Renal pelvis (tissue), 4 donors: ENCODE results near the gene METRN. TPM values are rescaled to one million over a fixed set of nuclear protein-coding genes. Genes with fewer than 3 reads are reported as not detected.
"Not testable (repeated sequence)": the region's sequence is repeated elsewhere in the genome, so short reads cannot be mapped to it uniquely, and the experiment has no call there.

Source experiments
- DNase-seq: peaks from one replicate; pipeline ENCODE4 v3.0.0-alpha.2; 2013
- polyA plus RNA-seq, 3 donors: library from polyadenylated mRNA; unstranded; fragments of 120-200 nt; gene quantifications; one replicate each; pipeline ENCODE4 v1.2.1, GENCODE V29; 2013; ENCODE audit not compliant: insufficient read length in 3 of 3

Gene METRN
- polyA plus RNA-seq, 3 donors: 7.3 to 16.0 (median 12.8) TPM

DNA sequence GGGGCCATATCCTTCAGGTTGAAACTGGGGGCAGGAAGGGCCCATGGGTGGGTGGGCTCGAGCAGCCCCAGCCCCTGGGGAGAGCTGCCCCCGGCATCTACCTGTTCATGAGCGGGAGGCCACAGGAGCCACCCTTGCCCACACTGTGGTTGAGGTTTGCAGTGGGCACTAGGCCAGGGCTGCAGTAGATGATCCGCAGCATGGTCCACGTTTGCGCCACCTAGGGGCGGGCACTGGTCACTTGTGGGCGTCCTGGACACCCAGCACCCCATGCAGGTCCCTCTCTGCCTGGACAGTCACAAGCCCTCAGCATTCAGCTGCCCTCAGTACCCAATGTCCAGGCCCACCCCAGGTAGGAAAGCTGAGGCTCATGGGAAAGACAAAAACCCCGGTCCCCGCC, 29.0 kb upstream of the METRN start:
- DNase-seq: no peak

DNA sequence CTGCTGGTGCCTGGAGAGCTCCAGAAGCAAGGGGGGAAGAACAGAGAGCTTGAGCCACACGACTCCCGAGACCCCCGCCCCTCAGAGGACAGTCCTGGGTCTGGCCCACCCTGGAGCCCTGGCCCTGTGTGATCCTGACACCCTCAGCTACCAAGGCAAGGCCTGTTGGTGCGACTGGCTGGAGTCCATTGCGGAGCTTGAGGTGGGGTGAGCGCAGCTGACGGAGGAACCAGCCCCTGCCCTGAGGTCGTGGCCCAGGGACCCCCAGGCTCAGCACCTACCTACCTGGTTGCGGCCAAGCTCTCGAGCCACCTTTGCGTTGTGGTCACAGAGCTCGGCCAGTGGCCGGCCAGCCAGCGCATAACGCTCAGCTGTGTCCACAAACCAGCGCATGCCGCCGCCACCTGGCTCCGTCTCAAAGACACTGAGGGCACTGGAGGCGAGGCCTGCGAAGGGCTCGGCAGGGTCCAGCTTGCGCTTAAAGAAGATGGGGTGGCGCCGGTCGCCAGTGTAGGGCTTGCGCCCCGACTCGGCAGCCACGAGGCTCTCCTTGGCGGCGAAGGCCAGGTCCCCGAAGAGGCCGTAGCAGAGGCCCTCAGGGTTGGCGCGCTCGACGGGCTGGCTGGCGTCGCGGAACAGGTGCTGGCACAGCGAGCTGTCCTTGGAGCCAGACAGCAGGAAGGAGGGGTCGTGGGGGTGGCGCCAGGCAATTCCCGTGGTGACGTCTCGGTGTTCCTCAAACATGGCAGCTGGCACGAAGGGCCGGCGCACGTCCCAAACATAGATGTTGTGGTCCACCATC, 28.3 kb upstream of the METRN start:
- DNase-seq: no peak

DNA sequence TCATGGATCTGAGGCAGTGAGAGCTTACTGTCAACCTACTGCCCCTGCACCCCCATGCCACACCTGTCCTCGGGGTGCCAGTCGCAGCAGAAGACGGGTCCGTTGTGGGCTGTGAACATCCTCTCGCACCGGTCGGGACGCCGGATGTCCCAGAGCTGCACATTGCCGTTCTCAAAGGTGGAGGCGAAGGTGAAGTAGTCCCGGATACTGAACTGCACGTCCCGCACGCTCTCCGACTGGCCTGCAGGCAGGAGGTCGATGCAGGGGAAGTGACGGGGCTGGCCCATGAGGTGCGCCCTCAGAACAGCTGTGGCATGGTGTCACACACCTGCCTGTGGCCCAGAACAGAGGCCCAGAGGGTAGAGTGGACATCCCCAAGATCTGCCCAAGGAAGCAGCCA, 27.4 kb upstream of the METRN start:
- no peak for DNase-seq

DNA sequence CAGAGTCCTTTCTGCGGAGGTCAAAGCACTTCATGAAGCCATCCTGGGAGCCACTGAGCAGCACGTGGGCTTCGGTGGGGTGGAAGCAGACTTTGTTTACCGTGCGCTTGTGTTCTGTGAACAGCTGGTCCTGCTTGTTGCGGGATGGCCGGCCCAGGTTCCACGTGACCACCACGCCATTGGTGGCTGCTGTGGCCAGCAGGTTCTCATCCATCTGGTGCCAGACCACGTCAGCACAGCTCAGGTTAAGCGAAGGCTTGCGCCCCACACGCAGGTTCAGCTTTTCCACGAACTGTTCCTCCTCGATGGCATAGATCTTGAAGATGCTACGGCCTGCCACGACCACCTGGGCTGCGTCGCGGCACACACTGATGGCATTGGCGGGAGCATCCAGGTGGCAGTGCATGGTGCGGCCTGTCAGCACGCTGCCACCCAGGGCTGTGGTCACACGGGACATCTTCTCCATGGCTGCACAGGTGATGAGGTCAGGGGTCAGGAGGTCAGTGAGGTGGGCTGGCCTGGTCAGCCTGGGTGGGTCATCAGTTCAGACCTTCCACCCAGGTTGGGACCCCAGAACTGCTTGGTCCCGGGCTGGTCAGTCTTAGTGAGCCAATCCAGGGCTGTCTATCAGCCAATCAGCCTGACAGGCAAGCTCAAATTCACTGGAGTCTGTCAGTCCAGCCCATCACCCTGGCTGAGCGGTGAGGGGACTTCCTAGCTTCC, 25.6 kb upstream of the METRN start:
- no peak for DNase-seq

DNA sequence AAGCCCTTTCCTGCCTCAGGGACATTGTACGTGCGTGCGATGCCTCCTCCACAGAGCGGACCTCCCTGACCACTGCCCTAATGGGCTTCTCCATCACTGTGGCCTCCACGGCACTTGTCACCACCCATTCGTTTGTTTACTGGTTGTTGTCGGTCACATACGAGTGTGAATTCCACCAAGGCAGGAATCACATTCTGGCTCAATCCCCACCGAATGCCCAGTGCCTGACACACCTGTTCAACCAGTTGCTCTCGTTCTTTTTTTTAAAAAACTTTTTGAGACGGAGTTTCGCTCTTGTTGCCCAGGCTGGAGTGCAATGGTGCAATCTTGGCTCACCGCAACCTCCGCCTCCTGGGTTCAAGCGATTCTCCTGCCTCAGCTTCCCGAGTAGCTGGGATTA, 23.7 kb upstream of the METRN start:
- DNase-seq: not testable (repeated sequence)

DNA sequence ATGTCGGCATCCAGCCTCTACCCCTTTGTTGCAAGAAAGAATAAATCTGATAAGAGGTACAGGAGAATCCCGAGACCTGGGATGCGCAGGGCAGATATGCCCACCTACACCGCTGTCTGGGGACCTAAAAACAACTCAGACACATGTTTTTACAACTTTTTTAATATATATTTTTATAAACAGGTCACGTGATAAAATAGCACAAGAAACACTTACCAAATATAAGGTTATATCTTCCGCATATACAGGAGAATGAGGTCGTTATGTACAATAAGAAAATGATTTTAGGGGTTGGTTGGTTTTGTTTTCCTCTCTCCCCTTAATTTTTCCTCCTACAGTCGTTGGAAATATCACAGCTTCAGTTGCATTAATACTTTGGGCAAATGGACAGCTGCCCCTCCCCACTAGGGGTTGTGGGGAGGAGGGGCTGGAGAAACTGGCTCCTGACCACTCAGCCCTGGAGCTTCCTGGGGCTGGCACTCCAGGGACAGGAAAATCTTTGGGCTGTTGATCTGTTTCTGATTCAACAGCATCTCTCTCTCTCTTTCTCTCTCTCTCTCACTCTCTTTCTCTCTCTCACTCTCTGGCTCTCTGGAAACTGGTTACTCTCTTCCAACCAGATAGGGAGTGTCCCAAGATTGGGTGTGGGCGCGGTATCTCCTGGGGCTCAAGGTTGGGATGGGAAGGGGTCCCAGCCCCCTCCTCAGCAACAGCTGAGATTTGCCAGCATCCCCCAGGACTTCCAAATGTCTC, 22.4 kb upstream of the METRN start:
- DNase-seq: no peak

DNA sequence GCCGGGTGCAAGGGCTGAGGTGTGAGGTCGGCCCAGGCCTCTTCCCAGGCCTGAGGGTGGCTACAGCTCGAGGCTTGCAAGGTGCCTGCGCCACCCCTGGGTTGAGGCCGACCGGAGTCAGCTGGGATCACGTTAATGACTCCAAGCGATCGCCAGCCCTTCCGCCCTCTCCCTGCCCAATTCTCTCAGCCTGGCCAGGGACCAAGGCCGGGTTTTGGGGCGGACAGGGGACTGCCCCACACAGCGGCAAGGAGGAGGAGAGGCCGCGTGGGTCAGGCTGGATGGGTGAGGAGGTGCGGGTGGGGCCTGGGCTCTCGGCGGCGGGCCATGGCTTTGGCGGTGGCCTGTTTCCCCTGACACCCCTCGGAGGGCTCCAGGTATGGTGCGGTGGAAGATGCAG, 21.6 kb upstream of the METRN start:
- DNase-seq: no peak

DNA sequence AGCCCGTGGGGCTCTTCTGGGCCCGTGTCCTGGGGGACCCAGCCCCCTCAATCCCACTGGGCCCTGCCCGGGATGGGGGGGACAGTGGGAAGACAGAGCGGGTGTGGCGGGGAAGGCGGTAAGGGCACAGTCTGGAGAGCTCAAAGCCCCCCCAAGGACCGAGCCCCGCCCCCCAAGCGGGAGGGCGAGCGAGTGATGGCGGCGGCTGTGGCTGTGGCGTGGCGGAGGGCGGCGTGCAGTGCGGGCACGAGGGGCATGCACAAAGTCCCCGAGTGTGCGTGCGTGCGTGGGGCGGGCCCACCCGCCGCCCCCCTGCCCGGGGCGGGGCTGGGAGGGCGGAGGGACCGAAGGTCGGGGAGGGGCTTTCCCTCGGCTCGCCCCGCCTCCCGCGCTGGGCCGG, 21.2 kb upstream of the METRN start:
- DNase-seq: no peak

DNA sequence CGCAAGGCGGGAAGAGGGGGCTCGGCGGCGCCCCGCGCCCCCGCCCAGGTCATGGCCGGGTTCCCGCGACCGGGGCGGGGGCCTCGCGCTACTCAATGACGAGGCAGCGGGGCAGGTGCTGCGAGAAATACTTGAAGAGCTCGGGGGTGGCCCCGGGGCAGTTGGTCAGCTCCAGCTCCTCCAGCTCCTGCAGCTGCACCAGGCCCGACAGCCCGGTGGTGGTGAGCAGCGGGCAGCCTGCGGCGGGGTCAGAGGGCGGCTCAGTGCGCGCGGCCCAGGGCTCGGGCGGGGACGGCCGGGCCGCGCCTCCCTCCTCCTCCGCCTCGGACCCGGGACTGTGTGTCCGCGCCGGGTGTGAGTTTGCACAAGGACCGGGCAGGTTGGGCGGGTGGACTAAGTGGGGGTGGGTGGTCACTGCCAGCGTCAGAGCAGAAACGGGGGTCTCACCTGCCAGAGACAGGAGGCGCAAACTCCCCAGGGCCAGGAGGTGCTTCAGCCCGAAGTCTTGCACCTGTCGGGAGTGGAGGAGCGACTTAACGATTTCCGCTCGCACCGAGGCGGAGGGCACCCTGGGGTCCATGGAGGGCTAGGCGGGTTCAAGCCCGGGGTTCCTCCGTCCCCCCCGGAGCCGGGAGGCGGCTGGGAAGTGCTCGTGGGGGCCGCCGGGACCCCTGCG, 20.6 kb upstream of the METRN start:
- DNase-seq: no peak

DNA sequence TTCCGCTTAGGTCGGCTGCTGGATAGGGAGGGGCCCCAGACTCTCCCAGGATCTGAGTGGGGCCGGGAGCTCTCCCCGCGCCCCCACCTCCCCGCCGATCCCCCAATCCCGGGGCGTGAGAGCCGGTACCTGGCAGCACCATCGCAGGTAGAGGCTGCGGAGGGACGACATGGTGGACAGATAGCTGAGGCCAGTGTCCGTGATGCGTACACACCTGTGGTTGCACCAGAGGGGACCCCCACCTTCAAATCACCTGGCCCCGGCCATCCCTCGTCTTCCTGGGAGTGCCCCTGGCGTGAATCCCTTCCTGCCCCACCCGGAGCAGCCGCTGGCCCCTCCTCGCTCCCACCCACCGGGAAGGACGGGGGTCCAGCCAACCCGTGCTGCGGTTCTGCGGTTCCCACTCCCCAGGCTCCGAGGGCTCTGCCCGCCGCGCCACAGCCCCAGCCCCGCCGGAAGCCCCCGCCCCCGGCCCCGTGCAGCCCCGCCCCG, 20.0 kb upstream of the METRN start:
- DNase-seq: no peak

DNA sequence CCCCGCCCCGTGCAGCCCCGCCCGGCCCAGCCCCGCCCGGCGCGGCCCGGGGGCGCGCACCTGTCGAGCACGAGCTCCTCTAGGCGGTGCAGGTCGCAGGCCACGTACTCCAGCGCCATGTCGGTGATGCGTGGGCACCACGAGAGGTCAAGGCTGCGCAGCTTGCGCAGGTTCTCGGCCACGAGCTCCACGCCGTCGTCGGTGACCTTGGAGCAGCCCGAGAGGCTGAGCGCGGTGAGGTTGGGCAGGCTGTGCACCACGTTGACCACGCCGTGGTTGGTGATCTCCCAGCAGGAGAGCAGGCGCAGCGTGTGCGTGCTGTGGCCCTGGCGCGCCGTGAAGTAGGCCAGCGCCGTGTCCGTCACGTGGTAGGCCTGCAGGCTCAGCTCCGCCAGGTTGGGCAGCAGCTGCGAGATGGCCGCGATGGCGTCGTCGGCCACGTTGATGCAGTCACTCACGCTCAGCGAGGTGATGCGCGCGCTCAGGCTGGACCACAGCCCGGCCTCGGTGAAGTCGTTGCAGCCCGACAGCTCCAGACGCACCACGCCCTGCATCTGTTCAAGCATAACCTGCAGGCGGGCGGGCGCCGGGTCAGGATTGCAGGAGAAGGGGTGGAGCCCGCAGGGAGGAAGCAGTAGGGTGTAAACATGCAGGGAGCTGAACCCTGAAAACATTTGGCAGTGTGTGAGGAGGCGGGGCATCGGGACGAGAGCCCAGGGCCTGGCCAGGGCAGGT, 19.4 kb upstream of the METRN start:
- no peak for DNase-seq

DNA sequence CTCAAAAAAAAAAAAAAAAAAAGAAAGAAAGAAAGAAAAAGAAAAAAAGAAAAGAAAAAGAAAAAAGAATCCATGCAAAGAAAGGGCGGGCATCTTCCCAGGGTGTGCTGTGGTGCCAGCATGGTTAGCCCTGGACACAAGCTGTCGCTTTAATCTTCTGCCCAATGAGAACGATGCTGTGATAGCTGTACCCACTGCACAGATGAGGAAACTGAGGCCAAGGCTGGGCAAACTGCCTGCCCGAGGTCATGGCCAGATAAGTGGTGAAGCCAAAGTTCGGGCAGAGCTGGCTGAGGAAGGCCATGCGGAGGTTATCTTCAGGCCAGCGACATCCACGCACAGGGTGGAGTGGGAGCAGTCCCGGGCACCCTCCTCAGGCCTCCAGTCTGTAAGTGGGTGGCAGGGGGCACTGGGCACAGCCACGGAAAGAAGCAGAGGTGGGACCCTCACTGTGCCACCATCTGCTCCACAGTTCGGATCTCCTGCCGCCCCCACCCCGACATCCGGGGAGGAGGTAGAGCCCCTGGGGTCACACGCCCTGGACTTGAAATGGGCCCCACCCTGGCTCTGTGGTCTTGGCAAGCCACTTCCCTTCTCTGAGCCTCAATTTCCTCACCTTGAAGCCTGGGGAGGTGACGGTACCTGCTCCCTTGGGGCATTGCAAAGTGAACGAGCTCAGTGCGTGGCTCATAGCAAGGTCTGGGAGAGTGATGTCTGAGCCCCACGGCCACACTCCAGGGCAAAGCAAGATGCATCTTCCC, 15.8 kb upstream of the METRN start:
- DNase-seq: no peak

DNA sequence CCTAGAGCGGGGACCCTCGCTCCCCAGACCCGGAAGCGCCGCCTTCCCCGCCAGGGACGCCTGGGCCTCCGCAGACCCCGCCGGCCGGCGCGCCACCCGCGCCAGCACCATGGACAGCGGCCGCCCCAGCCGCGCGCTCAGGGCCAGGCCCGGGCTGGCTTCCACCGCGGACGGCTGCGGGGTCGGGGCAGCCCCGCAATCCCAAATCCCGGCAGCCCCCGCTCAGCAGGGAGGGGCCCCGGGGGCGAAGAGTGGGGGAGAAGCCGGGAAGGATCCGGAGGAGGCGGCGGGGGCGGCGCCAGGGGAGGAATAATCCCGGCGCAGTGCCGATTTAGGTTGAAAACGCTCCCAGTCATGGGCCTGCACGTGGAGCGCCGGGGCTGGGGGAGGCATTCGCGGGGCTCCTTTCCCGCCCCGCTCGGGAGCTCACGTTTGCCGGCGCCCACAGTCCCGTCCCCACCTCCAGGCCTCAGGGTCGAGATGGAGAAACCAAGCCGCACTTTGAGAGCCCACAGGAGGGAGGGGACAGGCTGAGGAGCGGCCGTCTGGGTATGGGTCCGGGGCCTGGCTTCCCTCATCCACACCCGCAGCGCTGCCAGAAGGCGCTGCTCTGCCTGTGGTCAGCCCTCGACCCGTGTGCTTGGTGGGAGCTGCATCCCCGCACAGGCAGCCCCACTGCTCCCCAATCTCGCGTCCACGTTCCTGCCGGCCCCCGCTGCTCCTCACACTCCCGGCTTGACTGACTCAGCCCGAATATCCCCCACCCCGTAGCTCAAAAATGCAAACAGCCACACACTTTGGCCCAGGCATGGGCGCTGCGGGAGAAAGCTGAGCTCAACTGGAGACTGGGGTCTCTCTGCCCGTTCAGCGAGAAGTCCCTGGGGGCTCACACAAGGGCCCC, 14.0 kb upstream of the METRN start:
- DNase-seq: no peak

DNA sequence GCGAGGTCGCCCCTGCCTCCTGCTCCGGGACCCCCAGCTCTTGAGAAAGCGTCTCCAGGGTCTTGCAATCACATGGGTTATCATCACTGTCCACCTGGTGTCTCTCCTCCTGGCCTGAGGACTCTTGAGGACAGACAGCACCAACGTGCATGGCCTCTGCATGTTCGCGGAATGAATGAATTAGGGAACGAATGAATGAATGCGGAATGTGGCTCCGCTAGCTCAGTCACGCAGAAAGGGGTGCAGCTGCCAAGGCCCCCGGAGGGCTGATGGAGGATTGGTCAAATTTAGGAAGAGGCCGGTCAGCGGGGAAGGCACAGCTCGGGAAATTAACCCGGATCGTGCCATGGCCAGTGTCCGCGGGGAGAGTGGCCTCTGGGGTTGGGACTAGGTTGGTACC, 12.6 kb upstream of the METRN start:
- DNase-seq: no peak

DNA sequence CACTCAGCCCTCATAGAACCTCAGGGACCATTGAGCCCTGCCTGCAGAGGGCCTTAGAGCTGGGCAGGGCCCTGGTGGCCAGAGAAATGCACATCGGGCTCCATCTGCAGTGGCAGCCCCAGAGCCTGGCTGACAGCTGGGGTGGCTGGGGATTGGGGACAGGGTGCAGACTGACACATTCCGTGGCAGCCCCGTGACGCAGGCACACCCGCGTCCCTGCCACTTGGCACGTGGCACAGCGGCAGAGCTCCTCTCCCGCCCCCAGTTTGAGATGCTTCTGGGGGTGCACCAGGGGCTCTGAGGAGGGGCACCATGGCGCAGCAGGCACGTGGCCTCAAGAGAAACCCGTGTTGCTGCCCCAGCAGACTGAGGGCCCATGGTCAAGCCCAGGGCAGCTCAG, 11.5 kb upstream of the METRN start:
- no peak for DNase-seq

DNA sequence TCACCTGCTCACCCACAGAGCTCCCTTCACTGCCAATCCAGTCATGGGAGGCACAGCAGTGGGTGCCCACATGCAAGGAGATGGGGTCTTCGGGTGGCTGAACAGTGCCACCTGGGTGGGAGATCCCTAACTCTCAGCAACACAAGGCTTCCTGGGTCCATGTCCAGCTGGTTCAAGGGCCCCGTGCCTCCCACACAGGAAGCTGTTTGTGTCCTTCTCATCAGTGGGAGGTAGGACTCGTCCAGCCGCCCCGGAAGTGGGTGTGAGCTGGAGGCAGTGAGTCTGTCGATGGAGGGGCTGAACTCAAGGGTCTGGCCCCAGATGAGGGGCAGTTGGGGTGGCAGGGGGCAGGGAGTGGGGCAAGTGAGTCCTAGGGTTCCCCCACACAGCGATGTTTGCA, 10.9 kb upstream of the METRN start:
- no peak for DNase-seq

DNA sequence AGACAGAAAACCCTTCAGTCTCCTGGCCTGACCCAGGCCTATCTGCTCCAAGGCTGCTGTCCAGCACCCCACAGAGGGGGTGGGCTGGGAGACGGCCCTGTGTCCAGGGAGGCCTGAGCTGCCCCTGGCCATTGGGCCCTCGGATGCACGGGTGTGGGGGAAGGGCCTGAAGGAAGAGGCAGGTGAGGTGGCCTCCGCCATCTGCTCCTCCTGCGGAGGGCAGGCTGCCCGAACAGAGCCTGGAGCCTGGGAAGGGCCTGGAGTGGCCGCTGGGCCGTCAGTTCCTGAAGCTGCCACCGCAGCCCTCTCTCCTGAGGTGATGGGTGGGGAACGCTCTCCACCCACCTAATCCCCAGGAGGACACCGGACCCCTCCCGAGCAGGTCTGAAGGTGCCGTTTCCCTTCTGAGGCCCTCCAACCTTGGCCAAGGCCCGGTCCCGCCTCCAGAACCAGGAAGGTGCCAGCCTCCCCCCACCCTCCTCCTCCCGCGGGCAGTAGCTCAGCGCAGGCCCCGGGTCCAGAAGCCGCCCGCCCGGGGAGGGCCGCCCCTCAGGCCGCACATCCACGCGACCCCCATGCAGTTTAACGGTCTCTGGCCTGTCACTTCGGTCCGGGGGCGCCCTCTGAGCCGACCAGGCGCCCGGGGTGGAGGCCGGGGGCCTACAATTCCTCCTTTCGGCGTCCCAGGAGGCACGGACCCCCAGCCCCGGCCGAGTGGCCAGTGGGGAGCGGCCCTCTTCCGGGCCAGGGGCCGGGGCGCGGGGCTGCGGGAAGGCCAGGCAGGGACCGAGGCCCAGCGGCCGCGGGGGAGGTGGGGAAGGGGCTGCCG, 10.2 kb upstream of the METRN start:
- DNase-seq: no peak

DNA sequence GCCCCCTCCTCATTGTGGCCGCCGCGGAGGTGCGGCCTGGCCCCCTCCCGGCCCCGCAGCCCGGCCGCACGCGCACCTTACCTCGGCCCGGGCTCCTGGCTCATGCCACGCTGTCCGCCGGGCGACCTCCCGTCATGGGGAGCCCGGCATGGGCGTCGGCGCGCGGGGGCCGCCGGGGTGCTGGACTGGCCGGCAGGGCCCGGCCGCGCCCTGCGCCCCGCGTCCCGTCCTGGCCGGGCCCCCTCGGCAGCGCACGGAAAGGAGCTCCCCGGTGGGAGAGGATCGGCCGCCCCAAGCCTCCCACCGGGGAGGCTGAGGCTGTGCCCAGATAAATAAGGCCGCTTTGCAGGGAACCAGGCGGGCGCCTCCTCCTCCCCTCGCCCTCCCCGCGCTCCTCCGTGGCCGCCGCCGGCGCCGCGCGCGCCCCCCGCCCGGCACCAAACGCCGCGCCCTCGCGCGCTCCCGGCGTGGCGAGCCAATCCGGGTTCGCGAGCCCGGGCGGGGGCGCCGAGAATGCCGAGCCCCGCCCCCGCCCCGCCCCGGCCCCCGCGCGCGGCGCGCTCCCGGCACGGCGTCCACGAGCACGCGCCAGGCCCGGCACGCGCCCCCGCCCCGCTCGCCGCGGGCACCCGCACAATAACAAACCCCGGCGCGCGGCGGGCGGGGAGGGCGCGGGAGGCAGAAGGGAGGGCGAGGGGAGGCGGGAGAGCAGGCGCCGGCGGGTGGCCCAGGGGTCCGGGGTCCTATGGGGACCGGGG, 9.3 kb upstream of the METRN start, which contains the start of gene FBXL16:
Gene FBXL16 (minus strand): TSS at position 371 of the 758 bp plus-strand sequence. CDS start 8,396 bp downstream, outside the sequence.
- DNase-seq: no peak
